Keratinocyte (primary cell): ENCODE results near the gene OR11L1.

ENCODE experiments used
- CTCF ChIP-seq, 3 experiments: IDR thresholded peaks in 1 of 3; conservative IDR thresholded peaks in 1 of 3; optimal IDR thresholded peaks in 1 of 3; 2 replicates in 2 of 3; 3 replicates in 1 of 3; pipeline versions ENCODE3 to v1.5.1; 2011; ENCODE audit warnings: low read length in 3 of 3, mild to moderate bottlenecking in 3 of 3, moderate library complexity in 2 of 3, control low read depth in 1 of 3, inconsistent platforms in 1 of 3; ENCODE audit not compliant: insufficient read depth in 2 of 3; ENCODE audit errors: extremely low read depth in 1 of 3
- EZH2 ChIP-seq: IDR thresholded peaks from one replicate; pipeline ENCODE4 v1.6.1; 2012; ENCODE audit warnings: inconsistent platforms, mild to moderate bottlenecking, low read length, moderate library complexity

GRCh38 chr1:247857069-247857984, 15.6 kb upstream of the OR11L1 start, which contains the start of gene TRIM58:
- no peak for TF ChIP-seq EZH2
- TF ChIP-seq CTCF (optimal IDR thresholded peaks at IDR 0.05 in 1 of 3, IDR thresholded peaks at IDR 0.05 in 1 of 3, conservative IDR thresholded peaks at IDR 0.05 in 1 of 3; ENCODE audit: extremely low read depth in 1 of 3, insufficient read depth in 2 of 3, low read length in 3 of 3) = peak in 1 of 3 experiments; percentile 13
